ENCODE results near the gene LGR6.

- no peak for TF ChIP-seq GATA3 (IDR thresholded peaks at IDR 0.05; ENCODE audit: low read depth, low read length)
- TF ChIP-seq GATA2 (IDR thresholded peaks at IDR 0.05; ENCODE audit: low read depth, low read length): no peak
Observed at GRCh38 chr1:202362212-202362611, 168.6 kb downstream of the LGR6 start.

Data from SH-SY5Y (cell line).